HG03354 (cell line): ENCODE results near the gene CLEC2L.

Experiments used
- ATAC-seq: cut with Tn5 transposase; IDR thresholded peaks from one replicate; pipeline ENCODE4 v1.9.1; 2021; ENCODE audit warnings: mild to moderate bottlenecking; ENCODE audit not compliant: unreplicated experiment, poor library complexity, severe bottlenecking

CLEC2L gene

DNA sequence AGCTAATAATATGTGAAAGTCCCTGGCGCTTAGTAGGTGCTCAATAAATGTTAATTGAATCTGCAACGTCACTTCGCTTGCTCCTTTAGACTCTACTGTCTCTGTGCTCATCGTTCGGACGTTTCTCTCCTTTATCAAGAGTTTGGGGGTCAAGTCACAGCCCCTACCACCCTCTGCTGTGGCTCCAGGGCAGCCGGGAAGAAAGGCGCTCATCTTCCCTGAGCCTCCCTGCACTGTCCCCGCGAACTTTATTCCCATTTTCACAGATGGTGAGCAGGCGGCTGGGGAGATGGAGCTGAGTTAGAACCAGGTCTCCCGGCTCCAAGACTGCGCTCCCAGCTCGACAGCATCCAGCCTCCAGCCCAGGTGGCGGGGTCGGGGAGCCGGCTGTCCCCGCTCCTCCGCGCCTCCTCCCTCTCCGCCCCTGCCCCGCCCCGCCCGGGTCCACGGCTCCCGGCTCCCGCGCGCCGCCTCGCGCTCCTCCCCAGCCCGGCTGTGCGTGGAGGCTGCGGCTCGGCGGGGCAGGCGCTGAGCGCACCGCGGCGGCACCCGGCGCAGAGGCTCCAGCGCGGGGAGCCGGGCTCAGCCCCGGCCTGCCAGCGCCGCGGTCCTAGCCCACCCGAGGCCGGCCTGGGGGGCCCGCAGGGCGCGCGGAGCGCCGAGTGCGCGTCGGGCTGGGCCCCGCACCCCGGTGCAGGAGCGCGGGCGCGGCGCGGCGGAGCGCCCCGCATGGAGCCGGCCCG, at the start of gene CLEC2L:
CLEC2L (plus strand) TSS at position 487 of the 743 bp plus-strand sequence; CDS start at position 730, 243 bp downstream.
- no peak for ATAC-seq

- ATAC-seq = no peak
These were observed 47.3 kb upstream of the CLEC2L start for GRCh38 chr7:139476139-139476538.

- no peak for ATAC-seq
These were observed 46.6 kb upstream of the CLEC2L start for GRCh38 chr7:139476891-139477290.

DNA sequence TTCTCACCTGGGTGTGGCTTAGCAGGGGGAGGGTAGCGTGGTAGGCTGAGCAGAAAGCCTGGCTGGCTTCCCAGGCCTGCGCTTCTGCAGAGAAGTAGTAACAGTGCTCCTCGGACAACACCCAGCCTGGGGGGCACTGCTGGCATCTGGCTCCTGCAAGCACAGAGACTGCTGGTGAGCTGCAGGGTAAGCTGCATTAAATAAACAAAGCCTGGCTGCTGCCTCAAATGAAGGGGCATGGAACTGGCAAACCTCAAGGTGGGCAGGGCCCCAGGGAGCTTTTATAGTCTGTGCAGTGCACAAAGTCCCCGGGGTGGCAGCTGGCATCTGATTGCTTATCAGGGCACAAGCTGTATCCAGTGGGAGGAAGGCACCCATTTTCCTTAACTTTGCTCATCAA, 43.9 kb upstream of the CLEC2L start:
- no peak for ATAC-seq

DNA sequence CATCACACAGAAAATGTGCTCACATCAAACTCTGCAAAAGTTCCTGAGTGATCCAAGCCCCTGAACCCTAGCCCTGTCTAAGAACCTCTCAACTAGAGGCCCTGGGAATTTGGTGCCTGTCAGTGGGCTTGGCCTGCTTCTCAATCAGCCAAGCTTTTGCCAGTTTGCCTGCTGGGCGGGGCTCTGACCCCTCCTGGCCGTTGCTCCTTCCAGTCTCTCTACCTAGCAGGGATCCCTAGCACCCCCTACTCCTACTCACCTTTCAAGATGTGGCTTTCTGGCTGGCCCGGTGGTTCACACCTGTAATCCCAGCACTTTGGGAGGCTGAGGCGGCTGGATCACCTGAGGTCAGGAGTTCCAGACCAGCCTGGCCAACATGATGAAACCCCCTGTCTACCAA, 42.1 kb upstream of the CLEC2L start:
- ATAC-seq = no peak

DNA sequence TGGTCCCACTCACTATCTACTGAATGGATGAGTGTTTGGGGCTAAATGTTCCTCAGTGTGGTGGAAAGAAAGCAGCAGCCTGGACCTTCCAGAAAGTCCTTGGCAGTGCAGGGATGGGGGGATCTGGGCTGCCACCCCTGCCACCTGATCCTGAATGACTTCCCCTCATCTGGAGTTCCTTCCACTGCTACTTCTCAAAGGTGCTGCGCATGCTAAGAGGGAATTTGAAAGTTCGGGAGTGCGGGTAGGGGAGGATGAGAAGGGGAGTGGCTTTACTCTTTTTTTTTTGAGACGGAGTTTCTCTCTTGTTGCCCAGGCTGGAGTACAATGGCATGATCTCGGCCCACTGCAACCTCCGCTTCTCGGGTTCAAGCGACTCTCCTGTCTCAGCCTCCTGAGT, 41.4 kb upstream of the CLEC2L start:
- no peak for ATAC-seq

- ATAC-seq = peak; percentile 33
These were observed 40.6 kb upstream of the CLEC2L start for GRCh38 chr7:139482662-139483466.

- ATAC-seq = no peak
These were observed 36.0 kb upstream of the CLEC2L start for GRCh38 chr7:139487366-139488080.

DNA sequence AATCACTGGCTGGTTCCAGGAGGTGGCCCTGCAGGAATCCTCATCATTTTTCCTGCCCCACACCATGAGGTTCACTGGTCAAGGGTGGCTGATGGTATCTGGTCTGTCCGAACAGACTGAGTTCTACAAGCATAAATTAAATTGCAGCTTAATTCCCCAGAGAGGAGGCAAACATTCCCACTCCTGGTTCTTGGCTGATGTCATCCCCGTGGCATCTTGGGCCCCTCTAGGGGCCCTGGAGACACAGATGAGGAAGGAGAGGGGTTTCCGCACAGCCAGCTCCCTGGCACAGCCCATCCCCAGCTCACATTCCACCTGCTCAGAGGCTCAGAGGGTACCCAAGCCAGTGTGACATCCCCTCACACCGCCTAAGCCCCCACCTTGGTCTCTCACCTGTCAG, 34.7 kb upstream of the CLEC2L start:
- no peak for ATAC-seq

DNA sequence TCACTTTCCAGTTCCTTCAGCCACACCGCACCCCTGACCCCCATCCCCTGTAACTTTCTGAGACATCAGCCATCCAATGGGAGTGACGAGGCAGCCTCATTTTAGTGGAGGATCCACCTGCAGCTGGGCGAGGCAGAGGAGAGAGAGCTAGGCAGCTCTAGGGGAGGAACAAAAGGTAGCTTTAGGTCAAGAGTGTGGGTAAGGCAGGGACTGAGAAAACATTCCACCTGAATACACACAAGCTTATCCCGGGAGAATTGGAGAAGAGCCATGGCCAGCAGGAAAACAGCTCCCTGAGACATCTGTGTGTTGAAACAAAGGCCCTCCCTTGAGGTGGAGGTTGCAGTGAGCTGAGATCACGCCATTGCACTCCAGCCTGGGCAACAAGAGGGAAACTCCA, 33.4 kb upstream of the CLEC2L start:
- no peak for ATAC-seq

- ATAC-seq = no peak
These were observed 31.2 kb upstream of the CLEC2L start for GRCh38 chr7:139492293-139492692.

DNA sequence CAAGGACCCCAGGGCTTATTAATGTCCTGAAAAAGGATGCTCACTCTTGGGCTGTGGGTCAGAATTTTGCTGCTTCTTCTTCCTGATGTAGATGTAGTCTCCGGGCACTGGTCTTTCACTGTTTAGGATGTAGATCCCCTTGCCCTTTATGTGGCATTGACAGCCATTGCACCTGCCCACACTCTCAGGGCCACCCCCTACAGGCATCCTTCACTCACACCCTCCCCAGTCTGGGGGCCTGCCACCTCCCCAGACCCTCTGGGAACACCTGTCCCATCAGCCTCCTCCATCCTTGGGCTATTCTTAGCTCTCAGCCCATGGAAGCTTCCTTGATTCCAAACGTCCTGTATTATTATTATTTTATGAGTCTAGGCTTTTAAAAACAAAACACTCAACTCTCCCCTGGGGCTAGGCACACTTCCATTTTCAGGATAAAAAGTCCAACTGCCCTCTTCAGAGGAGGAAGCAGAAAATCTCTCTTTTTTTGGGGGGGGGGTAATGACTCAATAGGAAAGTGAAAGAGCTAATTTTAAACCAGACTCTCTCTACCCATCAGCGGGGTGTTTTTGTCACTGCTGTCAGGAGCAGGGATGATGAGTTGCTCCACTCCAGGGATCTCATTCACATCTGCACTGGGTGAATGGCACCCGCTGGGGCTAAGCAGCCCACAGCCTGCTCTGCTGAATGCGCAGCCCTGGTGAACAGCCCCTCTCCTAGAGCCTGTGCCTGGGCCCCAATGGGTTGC, 28.5 kb upstream of the CLEC2L start:
- ATAC-seq = peak; percentile 88

GRCh38 chr7:139495580-139496125, 27.8 kb upstream of the CLEC2L start:
- ATAC-seq = peak; percentile 15

- ATAC-seq = no peak
These were observed 27.0 kb upstream of the CLEC2L start for GRCh38 chr7:139496528-139496927.

GRCh38 chr7:139500770-139501138, 22.7 kb upstream of the CLEC2L start:
- ATAC-seq = no peak

GRCh38 chr7:139502226-139502625, 21.3 kb upstream of the CLEC2L start:
- ATAC-seq = no peak

- no peak for ATAC-seq
These were observed 17.9 kb upstream of the CLEC2L start for GRCh38 chr7:139505563-139505962.

- ATAC-seq = no peak
These were observed 13.9 kb upstream of the CLEC2L start for GRCh38 chr7:139509535-139509934.

DNA sequence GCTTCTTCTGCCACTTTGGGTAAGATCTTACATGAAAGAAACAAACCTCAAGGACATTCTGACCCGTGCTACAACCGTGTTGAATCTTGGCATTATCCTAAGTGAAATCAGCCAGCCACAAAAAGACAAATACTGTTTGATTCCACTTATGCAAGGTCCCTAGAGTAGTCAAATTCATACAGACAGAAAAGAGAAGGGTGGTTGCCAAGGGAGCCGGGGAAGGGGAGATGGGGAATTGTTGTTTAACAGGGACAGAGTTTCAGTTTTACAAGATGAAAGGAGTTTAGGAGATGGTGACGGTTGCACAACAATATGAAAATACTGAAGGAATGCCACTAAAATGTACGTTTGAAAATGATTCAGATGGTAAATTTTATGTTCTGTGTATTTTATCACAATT, 12.2 kb upstream of the CLEC2L start:
- ATAC-seq = no peak

DNA sequence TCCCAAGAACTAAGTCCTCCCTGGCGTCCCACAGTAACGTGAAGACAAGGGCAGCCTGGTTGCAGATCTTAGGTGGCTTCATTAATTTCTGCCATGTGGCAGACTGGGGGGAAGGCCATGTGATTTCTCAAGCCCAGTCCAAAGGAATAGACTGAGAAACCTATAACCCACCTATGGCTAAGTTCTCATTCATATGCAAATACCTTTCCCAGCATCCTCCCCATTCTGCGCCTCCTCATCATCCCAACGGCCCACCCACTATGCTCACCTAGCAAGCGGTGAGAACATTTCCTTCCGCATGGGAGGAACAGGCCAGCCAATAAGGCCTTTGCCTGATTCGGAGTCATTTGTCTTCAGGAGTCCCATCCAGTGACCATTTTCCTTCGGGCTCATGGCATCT, 8.2 kb upstream of the CLEC2L start:
- no peak for ATAC-seq
